ENCODE measurements around the gene METTL23.
A peak's percentile ranks its signal among the peaks of the same experiment; 100 is the strongest.

The METTL23 gene

GRCh38 chr17:76726776-76727718 lies at the start of gene METTL23:
Gene METTL23 (plus strand): TSS chr17:76726839. CDS start chr17:76729711, 2,872 bp downstream.
- H3K27me3 Mint-ChIP-seq: no peaks in the 10 kb centered on the region
- peak within 1 kb of the TSS; percentile 99 for H3K4me3 Mint-ChIP-seq
- H3K4me1 Mint-ChIP-seq: peaks cover 51% of the 10 kb centered on the region
- H3K9me3 Mint-ChIP-seq: no peaks in the 10 kb centered on the region
- H3K27ac Mint-ChIP-seq: peak within 1 kb of the TSS; percentile 97
- peaks cover 17% of the 10 kb centered on the region for H3K36me3 Mint-ChIP-seq

- Mint-ChIP-seq H3K27me3 (no peaks in the 10 kb centered on the region), H3K4me1 (peaks cover 10% of the 10 kb centered on the region), H3K27ac (no peak overlapping the region), H3K36me3 (no peaks in the 10 kb centered on the region), H3K9me3 (no peaks in the 10 kb centered on the region), H3K4me3 (no peak overlapping the region)
Measured at GRCh38 chr17:76677406-76677805, 49.2 kb upstream of the METTL23 start.

GRCh38 chr17:76678330-76678729 lies 48.3 kb upstream of the METTL23 start:
- no peak overlapping the region for H3K4me3 Mint-ChIP-seq
- no peaks in the 10 kb centered on the region for H3K9me3 Mint-ChIP-seq
- no peaks in the 10 kb centered on the region for H3K36me3 Mint-ChIP-seq
- H3K27me3 Mint-ChIP-seq: no peaks in the 10 kb centered on the region
- peaks cover 6% of the 10 kb centered on the region for H3K4me1 Mint-ChIP-seq
- H3K27ac Mint-ChIP-seq: no peak overlapping the region

- no peaks in the 10 kb centered on the region for H3K36me3 Mint-ChIP-seq
- H3K27ac Mint-ChIP-seq: no peak overlapping the region
- no peak overlapping the region for H3K4me3 Mint-ChIP-seq
- no peaks in the 10 kb centered on the region for H3K9me3 Mint-ChIP-seq
- H3K27me3 Mint-ChIP-seq: no peaks in the 10 kb centered on the region
- H3K4me1 Mint-ChIP-seq: peaks cover 6% of the 10 kb centered on the region
Measured at GRCh38 chr17:76679239-76679638, 47.4 kb upstream of the METTL23 start.

GRCh38 chr17:76681222-76682137 lies 45.2 kb upstream of the METTL23 start:
- H3K27me3 Mint-ChIP-seq: no peaks in the 10 kb centered on the region
- H3K4me1 Mint-ChIP-seq: peaks cover 6% of the 10 kb centered on the region
- no peaks in the 10 kb centered on the region for H3K9me3 Mint-ChIP-seq
- H3K27ac Mint-ChIP-seq: peak overlapping the region; percentile 38
- H3K4me3 Mint-ChIP-seq: no peak overlapping the region
- H3K36me3 Mint-ChIP-seq: no peaks in the 10 kb centered on the region

GRCh38 chr17:76682296-76682695 lies 44.3 kb upstream of the METTL23 start:
- Mint-ChIP-seq H3K4me1 (peaks cover 6% of the 10 kb centered on the region), H3K27ac (no peak overlapping the region), H3K27me3 (no peaks in the 10 kb centered on the region), H3K4me3 (no peak overlapping the region), H3K9me3 (no peaks in the 10 kb centered on the region), H3K36me3 (no peaks in the 10 kb centered on the region)

- Mint-ChIP-seq H3K4me1 (peaks cover 6% of the 10 kb centered on the region), H3K36me3 (no peaks in the 10 kb centered on the region), H3K4me3 (no peak overlapping the region), H3K27me3 (no peaks in the 10 kb centered on the region), H3K9me3 (no peaks in the 10 kb centered on the region), H3K27ac (no peak overlapping the region)
Measured at GRCh38 chr17:76683011-76683755, 43.5 kb upstream of the METTL23 start.

GRCh38 chr17:76683921-76684745 lies 42.5 kb upstream of the METTL23 start:
- H3K4me3 Mint-ChIP-seq: no peak overlapping the region
- H3K27me3 Mint-ChIP-seq: peaks cover 1% of the 10 kb centered on the region
- H3K4me1 Mint-ChIP-seq: peaks cover 6% of the 10 kb centered on the region
- no peaks in the 10 kb centered on the region for H3K9me3 Mint-ChIP-seq
- H3K36me3 Mint-ChIP-seq: no peaks in the 10 kb centered on the region
- H3K27ac Mint-ChIP-seq: no peak overlapping the region

- Mint-ChIP-seq H3K27ac (no peak overlapping the region), H3K36me3 (no peaks in the 10 kb centered on the region), H3K4me3 (no peak overlapping the region), H3K27me3 (peaks cover 1% of the 10 kb centered on the region), H3K9me3 (no peaks in the 10 kb centered on the region), H3K4me1 (peaks cover 6% of the 10 kb centered on the region)
Measured at GRCh38 chr17:76684756-76685155, 41.9 kb upstream of the METTL23 start.

GRCh38 chr17:76685366-76685765 lies 41.3 kb upstream of the METTL23 start:
- no peaks in the 10 kb centered on the region for H3K36me3 Mint-ChIP-seq
- no peaks in the 10 kb centered on the region for H3K9me3 Mint-ChIP-seq
- peaks cover 1% of the 10 kb centered on the region for H3K27me3 Mint-ChIP-seq
- H3K4me3 Mint-ChIP-seq: no peak overlapping the region
- no peak overlapping the region for H3K27ac Mint-ChIP-seq
- H3K4me1 Mint-ChIP-seq: peaks cover 6% of the 10 kb centered on the region

GRCh38 chr17:76685846-76686245 lies 40.8 kb upstream of the METTL23 start:
- Mint-ChIP-seq H3K27me3 (peaks cover 1% of the 10 kb centered on the region), H3K4me3 (no peak overlapping the region), H3K27ac (no peak overlapping the region), H3K36me3 (no peaks in the 10 kb centered on the region), H3K9me3 (no peaks in the 10 kb centered on the region), H3K4me1 (peaks cover 6% of the 10 kb centered on the region)

- Mint-ChIP-seq H3K27ac (no peak overlapping the region), H3K36me3 (no peaks in the 10 kb centered on the region), H3K4me1 (no peaks in the 10 kb centered on the region), H3K9me3 (no peaks in the 10 kb centered on the region), H3K27me3 (peaks cover 1% of the 10 kb centered on the region), H3K4me3 (no peak overlapping the region)
Measured at GRCh38 chr17:76686538-76687297, 39.9 kb upstream of the METTL23 start.

- Mint-ChIP-seq H3K27ac (no peak overlapping the region), H3K9me3 (no peaks in the 10 kb centered on the region), H3K27me3 (peaks cover 1% of the 10 kb centered on the region), H3K36me3 (no peaks in the 10 kb centered on the region), H3K4me3 (no peak overlapping the region), H3K4me1 (no peaks in the 10 kb centered on the region)
Measured at GRCh38 chr17:76687298-76688164, 39.1 kb upstream of the METTL23 start.

Data from activated naive CD4-positive, alpha-beta T cell treated with anti-CD3 and anti-CD28 coated beads, Interleukin-2, amount 50 U/mL, for 24 hours (primary cell).